ENCODE results near the gene FBXL20.
"Not testable (repeated sequence)": the region's sequence is repeated elsewhere in the genome, so short reads cannot be mapped to it uniquely, and the experiment has no call there.

GRCh38 chr17:39286513-39286912, 114.9 kb downstream of the FBXL20 start:
- TF ChIP-seq CTCF (IDR thresholded peaks at IDR 0.05; ENCODE audit: low read depth, low read length, missing input control); HNF4A (conservative IDR thresholded peaks at IDR 0.05); MAX (IDR thresholded peaks at IDR 0.05): not testable (repeated sequence)

Measured in liver (tissue), 3 donors.